HepG2 (cell line): Measurements from ENCODE around the gene POLD3. TPM values are rescaled to one million over a fixed set of nuclear protein-coding genes. Genes with fewer than 3 reads are reported as not detected.

ENCODE experiments used
- ATAC-seq: fragments of 200-7000 bp; cut with Tn5 transposase; 3 replicates; pipeline ENCODE4 v1.9.1; 2020; ENCODE audit warnings: mild to moderate bottlenecking, moderate library complexity
- BruUV-seq: library from RNA; stranded (reverse); fragments of 400-500 nt; replicated peaks from 2 replicates; lab custom pipeline; 2021; lab: Mats Ljungman, UMichigan
- CTCF ChIA-PET: fragments of 300-600 bp; formaldehyde crosslinking; extraction: SDS; loops from one replicate; lab custom pipeline; 2021; ENCODE audit warnings: low total read pairs, inconsistent platforms, low intra/inter-chr PET ratio; lab: Yijun Ruan, JAX
- POLR2A ChIA-PET: fragments of 350-600 bp; sonication (Branson Sonifier 250); formaldehyde crosslinking; loops from one replicate; lab custom pipeline; 2020; ENCODE audit warnings: antibody characterized with exemption, inconsistent platforms; lab: Yijun Ruan, JAX
- DNase-seq: peaks from one replicate; pipeline ENCODE4 v3.0.0-alpha.2; 2015; ENCODE audit warnings: low spot score
- FAIRE-seq: peaks from 3 replicates; lab custom pipeline; 2011; peaks lifted over from hg19 to GRCh38; lab: Jason Lieb, UNC
- H2AFZ ChIP-seq: one replicate; pipeline ENCODE4 v1.6.1; 2011; ENCODE audit warnings: low read length, inconsistent platforms
- H3K27ac ChIP-seq: fragments of 300-600 bp; 3 replicates; pipeline ENCODE4 v1.8.0; 2011; ENCODE audit warnings: mixed run types, mild to moderate bottlenecking, mixed read lengths, low read length, inconsistent platforms; ENCODE audit not compliant: insufficient read depth; ENCODE audit errors: extremely low read length
- H3K27me3 ChIP-seq, 2 experiments: fragments of 200-600 bp in 1 of 2; 2 replicates in 1 of 2; 3 replicates in 1 of 2; pipeline versions ENCODE4 v1.6.0 to v1.8.0; 2011; ENCODE audit warnings: low read length in 2 of 2, mild to moderate bottlenecking in 2 of 2, moderate library complexity in 2 of 2, inconsistent platforms in 1 of 2; ENCODE audit not compliant: insufficient read depth in 2 of 2, control insufficient read depth in 1 of 2
- H3K36me3 ChIP-seq, 2 experiments: fragments of 200-600 bp in 1 of 2; replicated peaks in 1 of 2; 2 replicates in 1 of 2; 3 replicates in 1 of 2; pipeline versions ENCODE4 v1.5.1 to v1.8.0; 2011; ENCODE audit warnings: low read length in 2 of 2, inconsistent platforms in 1 of 2; ENCODE audit not compliant: insufficient read depth in 2 of 2, control insufficient read depth in 1 of 2
- H3K4me1 ChIP-seq: 2 replicates; pipeline ENCODE4 v1.5.1; 2012; ENCODE audit warnings: low read length, inconsistent platforms; ENCODE audit not compliant: insufficient read depth
- H3K4me2 ChIP-seq: 2 replicates; pipeline ENCODE4 v1.6.0; 2011; ENCODE audit warnings: low read depth, low read length, inconsistent platforms
- H3K4me3 ChIP-seq, 3 experiments: fragments of 200-600 bp in 1 of 3; sonication (generic), shearing (Covaris generic) in 1 of 3; replicated peaks in 1 of 3; 2 replicates each; pipeline ENCODE4 v1.5.1; 2011 to 2016; ENCODE audit warnings: low read length in 3 of 3, inconsistent platforms in 2 of 3, low read depth in 2 of 3, mild to moderate bottlenecking in 2 of 3, control low read depth in 1 of 3, mixed read lengths in 1 of 3; ENCODE audit not compliant: insufficient read depth in 1 of 3
- H3K79me2 ChIP-seq: one replicate; pipeline ENCODE4 v1.6.1; 2011; ENCODE audit warnings: low read length, inconsistent platforms; ENCODE audit not compliant: insufficient read depth
- H3K9ac ChIP-seq: 2 replicates; pipeline ENCODE4 v1.6.0; 2011; ENCODE audit warnings: mild to moderate bottlenecking, low read depth, low read length, inconsistent platforms; ENCODE audit not compliant: insufficient read depth
- H3K9me3 ChIP-seq: 2 replicates; pipeline ENCODE4 v1.5.1; 2012; ENCODE audit warnings: mild to moderate bottlenecking, low read length
- H4K20me1 ChIP-seq: 2 replicates; pipeline ENCODE4 v1.6.0; 2011; ENCODE audit warnings: inconsistent platforms, mild to moderate bottlenecking, low read length, moderate library complexity; ENCODE audit not compliant: insufficient read depth
- CHCHD3 ChIP-seq: sonication (generic); formaldehyde crosslinking; IDR thresholded peaks from 2 replicates; pipeline ENCODE4 v1.8.0; 2022; ENCODE audit warnings: mild to moderate bottlenecking, missing genetic modification reagents, moderate library complexity
- HNRNPL ChIP-seq: fragments of 200-400 bp; formaldehyde crosslinking; IDR thresholded peaks from 2 replicates; pipeline ENCODE4 v1.6.1; 2017; ENCODE audit warnings: mild to moderate bottlenecking, low read depth, low read length
- NR2F6 ChIP-seq, 2 experiments: IDR thresholded peaks; 2 replicates each; pipeline ENCODE4 v1.6.1; 2016; ENCODE audit warnings: antibody characterized with exemption in 1 of 2, mild to moderate bottlenecking in 1 of 2
- SNAPC4 ChIP-seq: sonication (generic); formaldehyde crosslinking; IDR thresholded peaks from 2 replicates; pipeline ENCODE4 v1.4.0; 2020; ENCODE audit warnings: mild to moderate bottlenecking, missing genetic modification reagents
- SP4 ChIP-seq: sonication (generic); formaldehyde crosslinking; IDR thresholded peaks from 2 replicates; pipeline ENCODE4 v1.8.1; 2023; ENCODE audit warnings: mild to moderate bottlenecking, missing genetic modification reagents
- XBP1 ChIP-seq: sonication (generic); formaldehyde crosslinking; IDR thresholded peaks from 2 replicates; pipeline ENCODE4 v1.5.0; 2020; ENCODE audit warnings: missing genetic modification reagents
- ZNF33A ChIP-seq: sonication (generic); formaldehyde crosslinking; IDR thresholded peaks from 2 replicates; pipeline ENCODE4 v1.5.1; 2020; ENCODE audit warnings: missing genetic modification reagents, mild to moderate bottlenecking, moderate library complexity, borderline replicate concordance
- ZNF44 ChIP-seq: sonication (generic); formaldehyde crosslinking; IDR thresholded peaks from 2 replicates; pipeline ENCODE4 v1.5.1; 2020; ENCODE audit warnings: mild to moderate bottlenecking, missing genetic modification reagents
- ZNF619 ChIP-seq: sonication (generic); formaldehyde crosslinking; IDR thresholded peaks from 2 replicates; pipeline ENCODE4 v1.4.0; 2020; ENCODE audit warnings: mild to moderate bottlenecking, missing genetic modification reagents
- WGBS: methylation state at CpG from one replicate; pipeline ENCODE4 v1.1.6; 2017; ENCODE audit warnings: low lambda C conversion rate; 5-methylcytosine and 5-hydroxymethylcytosine counted together
- in situ Hi-C: cut with HindIII; loops from 2 replicates; pipeline ENCODE4 v1.10.0; 2017; ENCODE audit warnings: low pct_unique_long_range_greater_than_20kb; ENCODE audit not compliant: extremely low pct_ligation_motif_present
- intact Hi-C: fragments of 100-400 bp; cut with micrococcal nuclease; formaldehyde crosslinking; loops from one replicate; pipeline ENCODE4 v1.10.0; 2022; ENCODE audit not compliant: unreplicated experiment
- polyA plus RNA-seq, 8 experiments: library from polyadenylated mRNA; depleted of rRNA in 3 of 8; stranded (reverse) in 7 of 8; unstranded in 1 of 8; fragments of >200 nt; fragmentation: Illumina TruSeq in 4 of 8; extraction: Trizol in 4 of 8; gene quantifications; 2 replicates each; pipeline versions ENCODE4 v1.2.1 to v1.2.3, GENCODE V29; 2011 to 2016; ENCODE audit warnings: low read depth in 4 of 8, missing spikeins in 1 of 8, mixed read lengths in 1 of 8; ENCODE audit not compliant: insufficient read depth in 1 of 8
- total RNA-seq, 5 experiments: library from RNA; depleted of rRNA; stranded (reverse); fragments of >200 nt; fragmentation: Illumina TruSeq; extraction: Trizol; gene quantifications; 2 replicates each; pipeline ENCODE4 v1.2.3, GENCODE V29; 2016; ENCODE audit warnings: low read depth in 1 of 5

Gene POLD3
- total and polyA plus RNA-seq, 2 of the 13 experiments (the other 11 are each of a cell fraction or from before 2014, with no cell fraction given) = 6.3 to 18.9 TPM

DNA sequence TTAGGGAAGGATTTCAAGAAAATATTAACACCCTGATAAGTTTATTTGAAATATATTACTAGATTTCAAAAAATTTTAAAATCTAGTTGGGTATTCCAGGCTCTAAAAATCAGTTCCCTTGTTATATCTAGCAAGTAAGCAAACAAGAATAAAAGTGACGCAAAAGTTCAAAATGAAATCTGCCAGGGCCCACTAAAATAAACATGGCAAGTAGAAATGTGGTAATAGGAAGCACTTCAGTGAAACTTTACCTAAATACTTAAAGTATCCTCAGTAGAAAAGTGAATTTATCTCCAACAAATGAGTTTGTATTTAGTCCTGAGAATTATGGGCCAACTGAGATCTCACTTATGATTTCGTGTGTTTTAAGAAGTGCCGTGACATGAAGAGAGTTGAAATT, 23.6 kb downstream of the POLD3 start:
- ATAC-seq (no peak), FAIRE-seq (no peak), DNase-seq (no peak)
- BruUV-seq = no TSS peak
- Histone ChIP-seq H3K27me3 (no peaks in the 10 kb centered on the region; a peak in 1 of 5 replicates), H3K79me2 (no peaks in the 10 kb centered on the region), H3K9me3 (no peaks in the 10 kb centered on the region), H4K20me1 (no peaks in the 10 kb centered on the region), H3K4me1 (peaks cover 10% of the 10 kb centered on the region; the same call in 1 of the 2 replicates), H3K36me3 (peaks cover 1 to 24% of the 10 kb centered on the region in 2 experiments), H3K4me3 (no peak overlapping the region), H3K27ac (no peak overlapping the region), H2AFZ (no peak overlapping the region), H3K9ac (no peak overlapping the region), H3K4me2 (no peak overlapping the region)
- intact Hi-C loops = loop anchor here (10.0 kb wide), 1 partner anchor 129 kb away; the partner anchor contains the start of gene RNF169
- ChIA-PET CTCF (no interaction called here), POLR2A (no interaction called here)
- 95% methylated on average over 3 of the region's 3 CpGs for WGBS
- TF ChIP-seq SNAPC4 (CRISPR knock-in tag) (no peak), HNRNPL (no peak), ZNF44 (CRISPR knock-in tag) (no peak), ZNF619 (CRISPR knock-in tag) (no peak), ZNF33A (CRISPR knock-in tag) (no peak), CHCHD3 (CRISPR knock-in tag) (no peak), XBP1 (CRISPR knock-in tag) (no peak), SP4 (no peak), NR2F6 (IDR thresholded peaks at IDR 0.05) (no peak), NR2F6 (CRISPR knock-in tag; IDR thresholded peaks at IDR 0.05) (no peak)
- in situ Hi-C loops = loop anchor here (10.0 kb wide), 1 partner anchor 259 kb away; no protein-coding TSS in a partner anchor
